T-helper 1 cell (primary cell): ENCODE results near the gene SLC35E4.
A peak's percentile ranks its signal among the peaks of the same experiment; 100 is the strongest.
"Not testable (repeated sequence)": the region's sequence is repeated elsewhere in the genome, so short reads cannot be mapped to it uniquely, and the experiment has no call there.

ENCODE experiments used
- DNase-seq, 5 donors: peaks; one replicate each; pipeline ENCODE4 v3.0.0-alpha.2; 2012 to 2020

The SLC35E4 gene

DNA sequence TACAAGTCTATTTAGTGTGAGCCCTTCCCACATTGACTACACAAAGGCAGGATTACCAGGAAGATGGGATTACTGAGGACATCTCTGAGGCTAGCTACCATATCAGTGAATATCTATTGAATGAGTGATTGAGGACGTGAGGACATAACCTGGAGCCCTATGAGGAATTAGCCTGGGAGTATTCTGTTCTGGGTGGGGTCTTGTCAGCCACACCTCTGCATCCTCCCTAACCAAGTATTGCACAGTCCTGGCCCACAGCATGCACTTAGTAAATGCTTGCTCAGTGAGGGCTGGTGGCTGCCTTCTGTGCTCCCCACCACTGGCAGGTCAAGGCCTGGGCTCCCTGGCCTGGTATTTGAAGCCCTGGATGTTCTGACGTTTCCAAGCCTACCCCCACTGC, 17.3 kb downstream of the SLC35E4 start:
- DNase-seq: no peak

DNA sequence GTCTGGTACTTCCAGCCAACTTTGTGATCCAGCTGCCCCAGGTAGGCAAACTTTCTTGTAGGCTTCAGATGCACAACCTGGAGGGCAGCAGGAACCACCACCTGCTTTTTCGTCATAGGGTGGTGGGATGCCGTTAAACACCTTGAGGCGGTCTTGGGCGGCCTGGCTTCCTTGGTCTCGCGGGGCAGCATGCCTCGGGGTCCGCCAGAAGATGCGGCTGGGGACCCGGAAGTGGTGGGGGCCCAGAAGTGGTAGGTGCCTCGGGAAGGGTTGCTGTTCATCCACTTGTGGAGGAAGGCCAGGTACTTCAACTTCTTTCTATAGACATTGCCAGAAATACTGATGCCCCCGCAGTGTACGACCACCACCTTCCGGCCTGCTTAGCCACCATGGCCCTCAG, 18.8 kb downstream of the SLC35E4 start:
- DNase-seq: no peak

DNA sequence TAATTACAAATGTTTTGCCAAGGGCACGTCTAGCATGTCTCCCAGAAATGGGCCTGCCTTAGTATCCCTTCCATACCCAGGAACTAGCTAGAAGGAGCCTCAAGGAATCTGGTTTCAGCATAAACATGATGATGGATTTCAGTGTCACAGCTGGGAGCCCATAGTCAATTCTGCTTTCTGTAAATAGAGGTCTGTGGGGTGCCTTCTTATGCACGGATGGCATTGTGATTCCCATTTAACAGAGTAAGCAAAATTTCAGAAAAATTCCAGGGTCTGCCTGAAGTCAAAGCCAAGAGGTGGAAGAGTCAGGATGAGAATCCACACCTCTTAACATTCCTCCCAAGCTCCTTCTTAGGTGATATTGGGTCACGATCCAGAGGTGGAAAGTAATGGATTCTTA, 20.0 kb downstream of the SLC35E4 start:
- no peak for DNase-seq

DNA sequence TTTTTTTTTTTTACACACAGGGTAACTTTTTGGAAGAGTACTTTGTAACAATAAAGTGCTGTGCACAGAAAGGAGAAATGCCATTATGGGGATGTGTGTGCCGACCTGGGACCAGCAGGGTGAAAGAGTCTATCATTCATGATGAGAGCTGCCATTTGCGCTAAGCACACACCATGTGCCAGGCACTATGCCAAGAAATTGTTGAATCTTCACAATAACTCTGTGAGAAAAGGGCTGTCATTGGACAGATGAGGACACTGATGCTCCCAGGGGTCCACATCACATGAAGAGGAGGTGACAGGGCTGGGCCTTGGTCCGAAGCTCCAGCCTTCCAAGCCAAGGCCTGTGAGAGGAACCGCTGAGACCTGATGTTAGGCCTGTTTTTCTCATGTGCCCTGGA, 26.5 kb downstream of the SLC35E4 start:
- no peak for DNase-seq

DNA sequence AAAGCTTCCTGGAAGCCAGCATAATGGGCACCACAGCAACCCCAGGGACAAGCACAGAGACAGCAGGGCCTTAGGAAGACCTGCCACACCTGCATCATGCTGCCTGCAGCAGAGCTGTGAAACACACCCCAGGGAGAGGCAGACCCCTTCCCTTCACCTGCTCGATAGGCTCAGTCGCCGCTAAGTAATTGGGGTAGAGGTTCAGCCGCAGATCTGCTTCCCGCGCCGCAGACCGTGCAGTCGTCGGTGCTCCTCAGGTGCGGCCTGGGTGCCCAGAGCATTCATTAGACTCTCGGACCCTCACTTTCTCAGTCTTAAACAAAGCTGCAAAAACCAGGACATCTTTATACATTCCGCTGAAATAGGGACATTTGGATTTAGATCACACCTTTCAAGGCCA, 29.2 kb downstream of the SLC35E4 start:
- no peak for DNase-seq

DNA sequence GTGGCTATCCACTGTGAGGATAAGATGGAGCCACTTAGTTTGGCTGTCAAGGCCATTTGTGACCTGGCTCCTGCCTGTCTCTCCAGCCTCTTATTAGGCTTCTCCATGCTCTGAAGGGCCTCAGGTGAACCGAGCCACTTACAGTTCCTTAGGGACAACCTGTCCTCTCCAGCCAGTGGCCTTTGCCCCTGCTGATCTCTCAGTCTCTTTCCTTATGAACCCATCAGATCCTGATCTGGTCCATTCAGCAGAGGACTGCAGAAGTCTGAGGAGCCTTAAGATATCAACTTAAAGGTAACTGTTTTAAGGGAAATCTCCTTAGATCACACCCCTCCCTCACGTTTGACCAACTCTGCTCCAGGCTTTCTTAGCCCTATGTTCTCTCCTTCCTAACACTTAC, 29.7 kb downstream of the SLC35E4 start:
- no peak for DNase-seq

DNA sequence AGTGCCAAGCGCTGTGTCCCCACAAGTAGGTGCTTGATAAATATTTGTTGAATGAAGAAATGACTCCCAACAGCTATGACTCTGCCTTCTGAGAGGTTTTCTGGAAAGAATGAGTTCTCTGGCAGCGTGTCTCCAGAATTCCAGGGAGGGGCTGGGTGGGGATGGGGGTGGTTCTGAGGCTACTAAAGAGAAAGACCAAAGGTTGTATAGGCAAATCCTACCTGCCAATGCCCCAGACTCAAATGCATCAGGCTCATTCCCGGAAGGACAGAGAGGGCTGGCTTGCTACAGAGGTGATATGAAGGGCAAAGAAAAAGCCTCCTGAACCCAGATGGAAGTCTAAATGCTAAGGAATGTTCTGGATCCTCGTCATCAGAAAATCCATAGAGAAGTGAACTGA, 30.2 kb downstream of the SLC35E4 start:
- DNase-seq: no peak

DNA sequence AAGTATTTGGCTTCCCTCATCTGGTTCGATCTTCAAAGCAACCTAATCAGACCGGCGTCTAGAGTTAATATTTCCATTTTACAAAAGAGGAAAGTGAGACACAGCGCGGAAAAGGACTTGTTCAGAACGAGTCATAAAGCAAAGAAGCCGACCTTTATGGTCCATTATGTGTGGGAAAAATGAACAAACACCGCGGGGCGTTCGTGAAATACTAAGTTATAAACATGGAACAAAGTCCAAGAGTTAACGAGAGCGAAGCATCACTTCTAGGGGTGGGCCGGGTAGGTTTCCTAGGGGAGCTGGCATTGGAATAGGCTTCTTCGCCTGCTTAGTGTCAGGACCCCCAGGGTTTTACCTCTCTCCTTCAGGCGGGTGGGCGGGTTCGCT, 31.5 kb downstream of the SLC35E4 start:
- DNase-seq: no peak

DNA sequence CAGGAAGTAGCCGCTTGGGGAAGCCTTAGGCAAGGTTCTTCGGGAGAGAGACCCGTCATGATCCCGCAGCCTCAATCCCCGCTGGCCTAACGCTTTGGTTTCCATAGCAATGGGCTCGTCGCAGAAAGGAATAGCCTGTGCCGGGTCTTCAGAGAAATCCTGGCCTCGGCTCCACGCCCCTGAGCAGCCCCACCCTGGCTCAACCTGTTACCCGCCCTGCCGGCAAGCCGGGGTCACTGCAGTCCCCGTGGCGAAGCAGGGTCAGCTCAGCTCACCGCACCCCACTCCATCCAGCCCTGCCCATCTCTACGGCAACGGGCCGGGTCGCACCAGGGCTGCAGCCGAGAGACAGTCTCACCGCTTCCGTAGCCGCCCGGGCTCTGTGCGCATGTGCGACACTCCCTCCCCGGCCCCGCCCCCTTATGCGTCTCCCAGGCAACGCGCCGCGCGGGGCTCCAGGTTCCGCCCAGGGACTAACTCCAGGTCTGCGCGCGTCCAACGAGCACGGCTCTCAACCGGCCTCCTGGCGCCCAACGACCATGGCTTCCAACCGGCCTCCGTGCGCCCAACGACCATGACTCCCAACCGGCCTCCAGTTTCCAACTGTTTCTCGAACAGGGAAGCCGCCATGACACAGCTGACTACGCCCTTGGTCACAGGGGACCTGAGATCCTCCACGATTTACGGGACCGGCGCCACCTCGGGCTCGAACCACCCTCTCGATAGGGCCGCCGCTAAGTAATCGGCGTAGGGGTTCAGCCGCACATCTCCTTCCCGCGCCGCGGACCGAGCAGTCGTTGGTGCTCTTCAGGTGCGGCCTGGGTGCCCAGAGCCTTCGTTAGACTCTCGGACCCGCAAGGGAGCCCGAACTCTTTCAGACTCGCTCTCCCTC, 32.2 kb downstream of the SLC35E4 start, which contains the start of gene DUSP18:
DUSP18 (minus strand) TSS at position 382 of the 892 bp plus-strand sequence. CDS start 3,872 bp downstream, outside the sequence.
- peak; percentile 86 to 92 (median 90) for DNase-seq

DNA sequence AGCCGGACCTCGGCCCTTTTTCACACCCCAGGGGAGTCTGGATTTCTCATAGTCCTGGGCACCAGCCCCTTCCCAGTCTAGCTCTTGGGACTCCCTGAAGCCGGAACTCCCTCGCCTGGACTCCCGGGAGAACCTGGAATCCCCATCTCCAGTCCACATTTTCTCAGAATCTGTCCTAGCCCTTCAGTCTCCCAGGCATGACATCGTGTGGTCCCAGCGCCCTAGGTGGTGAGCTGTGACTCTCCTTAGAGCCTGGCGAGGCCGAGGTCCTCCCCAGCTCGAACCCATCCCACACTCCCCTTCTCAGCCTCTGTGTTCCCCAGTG, 32.8 kb downstream of the SLC35E4 start:
- no peak for DNase-seq

DNA sequence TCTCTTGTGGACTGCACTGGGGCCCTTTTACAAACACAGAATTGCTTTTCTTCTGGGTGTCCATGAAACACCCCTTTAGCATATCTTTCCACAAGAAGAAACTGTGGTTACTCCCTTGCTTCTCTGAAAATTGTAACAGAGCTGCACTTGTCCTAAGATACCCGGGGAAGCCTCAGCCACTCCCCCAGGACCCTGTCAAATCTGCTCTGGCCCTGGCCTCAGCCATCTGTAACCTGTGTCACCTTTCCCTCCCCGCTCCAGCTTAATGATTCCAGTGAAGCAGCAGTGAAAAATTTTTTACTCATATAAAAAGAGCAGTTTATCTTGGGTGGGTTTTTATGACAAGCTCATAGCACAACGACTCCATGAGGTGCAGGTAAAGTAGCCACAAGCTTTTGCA, 35.5 kb downstream of the SLC35E4 start:
- DNase-seq: no peak

DNA sequence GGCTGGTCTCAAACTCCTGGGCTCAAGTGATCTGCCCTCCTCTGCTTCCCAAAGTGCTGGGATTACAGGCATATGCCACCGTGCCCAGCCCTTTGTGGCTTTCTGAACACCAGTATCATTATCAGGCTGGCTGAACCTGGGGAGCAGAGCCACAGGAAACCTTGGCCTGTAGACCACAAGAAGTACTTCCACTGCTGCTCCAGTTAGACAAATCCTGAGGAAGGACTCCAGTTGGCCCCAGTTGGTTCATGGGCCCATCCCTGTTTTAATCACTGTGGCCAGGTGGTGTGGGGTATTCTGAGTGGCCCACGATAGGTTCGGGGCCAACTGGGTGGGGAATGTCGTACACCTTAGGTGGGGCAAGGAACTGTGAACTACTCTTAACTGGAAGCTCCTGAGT, 37.6 kb downstream of the SLC35E4 start:
- no peak for DNase-seq

DNA sequence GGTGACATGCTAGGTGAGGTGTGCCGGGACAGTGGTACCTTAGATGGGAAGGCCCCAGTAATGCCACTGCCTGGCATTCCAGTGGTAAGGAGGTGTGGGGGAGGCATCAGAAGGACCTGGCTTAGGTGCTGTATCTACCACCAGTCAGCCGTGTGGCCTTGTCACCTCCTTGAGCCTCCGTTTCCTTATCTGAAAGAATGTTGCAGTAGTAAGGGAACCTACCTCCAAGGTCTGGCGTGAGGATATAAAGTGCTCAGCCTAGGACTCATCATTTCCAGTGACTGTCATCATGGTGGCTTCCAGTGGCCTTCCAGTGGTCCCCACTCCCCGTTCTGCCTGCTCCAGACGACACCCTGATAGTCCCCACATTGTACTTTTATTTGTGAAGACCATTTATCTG, 38.9 kb downstream of the SLC35E4 start:
- no peak for DNase-seq

DNA sequence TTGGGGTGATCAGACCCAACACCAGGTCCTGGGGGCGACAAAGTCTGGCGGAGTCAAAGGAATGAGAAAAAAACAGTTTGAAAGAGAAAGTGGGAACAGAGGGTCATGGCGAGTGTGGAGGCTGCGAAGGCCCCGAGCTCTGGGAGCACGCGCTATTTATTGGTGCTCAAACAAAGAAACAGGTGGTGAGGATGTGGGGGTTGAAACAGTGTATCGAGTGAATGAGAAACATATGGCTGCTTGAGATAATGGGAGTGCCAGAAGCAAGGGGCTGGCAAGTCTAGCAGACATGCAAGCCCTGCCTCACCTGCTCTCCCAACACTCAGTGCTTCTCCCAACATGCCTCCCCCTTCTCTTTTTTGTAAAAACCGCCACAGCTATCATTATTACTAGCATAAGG, 39.9 kb downstream of the SLC35E4 start:
- DNase-seq: no peak

DNA sequence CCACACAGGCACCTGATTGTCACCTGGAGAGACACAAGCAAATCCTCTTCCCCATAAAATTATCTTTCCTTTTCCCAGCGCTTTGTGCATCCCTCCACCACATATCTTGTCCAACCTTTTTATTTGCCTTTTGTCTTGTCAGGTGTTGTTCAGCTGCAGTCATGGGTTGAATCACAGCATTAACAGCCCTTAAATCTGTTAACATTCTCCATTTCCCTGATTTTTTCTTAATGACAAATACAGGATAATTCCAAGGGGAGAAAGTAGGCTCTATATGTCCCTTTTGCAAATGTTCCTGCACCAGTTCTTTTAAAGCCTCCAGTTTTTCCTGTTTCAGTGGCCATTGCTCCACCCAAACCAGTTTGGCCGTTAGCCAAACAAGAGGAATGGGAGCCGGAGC, 41.0 kb downstream of the SLC35E4 start:
- not testable (repeated sequence) for DNase-seq

DNA sequence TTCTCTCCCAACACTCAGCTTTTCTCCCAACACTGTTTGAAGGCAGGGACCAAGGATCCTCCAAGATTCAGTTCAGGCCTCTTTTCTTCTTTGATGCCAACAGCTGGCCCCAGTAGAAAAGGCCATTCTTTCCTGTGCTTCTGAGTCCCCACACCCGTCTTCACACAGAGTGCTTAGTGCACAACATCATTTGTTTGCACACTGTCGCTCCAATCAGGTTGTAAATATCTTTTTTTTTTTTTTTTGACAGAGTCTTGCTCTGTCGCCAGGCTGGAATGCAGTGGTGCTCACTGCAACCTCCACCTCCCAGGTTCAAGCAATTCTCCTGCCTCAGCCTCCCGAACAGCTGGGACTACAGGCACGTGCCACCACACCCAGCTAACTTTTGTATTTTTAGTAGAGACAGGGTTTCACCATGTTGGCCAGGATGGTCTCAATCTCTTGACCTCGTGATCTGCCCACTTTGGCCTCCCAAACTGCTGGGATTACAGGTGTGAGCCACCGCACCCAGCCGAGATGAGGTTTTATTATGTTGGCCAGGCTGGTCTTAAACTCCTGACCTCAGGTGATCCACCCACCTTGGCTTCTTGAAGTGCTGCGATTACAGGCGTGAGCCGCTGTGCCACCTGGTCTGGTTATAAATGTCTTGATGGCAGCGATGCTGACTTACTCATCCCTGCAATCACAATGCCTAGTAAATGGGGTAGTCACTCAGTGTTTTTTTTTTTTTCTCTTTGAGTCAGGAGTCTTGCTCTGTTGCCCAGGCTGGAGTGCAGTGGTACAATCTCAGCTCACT, 44.5 kb downstream of the SLC35E4 start:
- DNase-seq: not testable (repeated sequence)

DNA sequence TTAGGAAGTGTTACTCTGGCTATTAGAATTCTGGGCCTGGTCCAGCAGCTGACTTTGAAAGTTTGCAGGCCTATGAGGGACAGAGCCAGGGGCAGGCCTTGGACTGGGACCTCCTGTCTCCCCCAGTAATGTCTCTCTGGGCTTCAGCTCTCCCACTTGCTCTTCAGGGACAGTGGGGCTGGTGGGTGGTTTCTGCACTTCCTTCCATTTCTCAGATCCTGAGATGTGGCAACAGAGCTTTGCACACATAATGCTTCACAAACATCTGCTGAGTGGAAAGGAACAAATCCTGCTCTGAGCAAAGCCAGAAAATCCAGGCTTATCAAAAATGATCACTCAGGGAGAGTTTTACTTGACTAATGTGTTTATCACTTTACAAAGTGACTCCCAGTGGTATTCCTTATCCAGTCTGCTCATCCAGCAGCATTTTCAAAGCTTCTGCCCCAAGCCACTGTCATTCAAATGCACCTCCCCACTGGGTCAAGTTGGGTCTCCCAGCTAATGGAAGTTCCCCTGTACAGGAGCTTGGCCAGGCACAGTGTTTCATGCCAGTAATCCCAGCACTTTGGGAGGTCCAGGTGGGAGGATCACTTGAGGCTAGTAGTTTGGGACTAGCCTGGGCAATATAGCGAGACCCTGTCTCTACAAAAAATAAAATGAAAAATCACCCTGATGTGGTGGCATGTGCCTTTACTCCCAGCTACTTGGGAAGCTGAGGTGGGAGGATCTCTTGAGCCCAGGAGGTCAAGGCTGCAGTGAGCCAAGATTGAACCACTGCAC, 45.6 kb downstream of the SLC35E4 start:
- no peak for DNase-seq

DNA sequence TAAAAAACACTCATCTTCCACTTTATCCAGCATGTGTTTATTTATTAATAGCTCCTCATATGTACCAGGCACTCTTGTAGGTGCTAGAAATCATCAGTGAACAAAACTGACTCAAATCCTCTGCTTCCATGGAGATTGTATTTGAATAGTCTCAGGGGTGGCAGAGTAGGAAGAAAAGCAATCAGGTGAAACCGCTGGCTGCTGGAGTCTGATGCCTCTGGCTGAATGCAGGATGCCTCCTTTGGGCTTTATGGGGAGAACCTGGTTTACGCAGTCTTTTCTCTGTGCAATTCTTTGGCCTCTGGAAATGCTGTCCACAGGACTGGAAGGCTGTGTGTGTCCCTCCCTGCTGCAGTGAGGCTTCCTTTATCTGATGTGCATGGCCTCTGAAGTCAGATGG, 46.2 kb downstream of the SLC35E4 start:
- DNase-seq: no peak

DNA sequence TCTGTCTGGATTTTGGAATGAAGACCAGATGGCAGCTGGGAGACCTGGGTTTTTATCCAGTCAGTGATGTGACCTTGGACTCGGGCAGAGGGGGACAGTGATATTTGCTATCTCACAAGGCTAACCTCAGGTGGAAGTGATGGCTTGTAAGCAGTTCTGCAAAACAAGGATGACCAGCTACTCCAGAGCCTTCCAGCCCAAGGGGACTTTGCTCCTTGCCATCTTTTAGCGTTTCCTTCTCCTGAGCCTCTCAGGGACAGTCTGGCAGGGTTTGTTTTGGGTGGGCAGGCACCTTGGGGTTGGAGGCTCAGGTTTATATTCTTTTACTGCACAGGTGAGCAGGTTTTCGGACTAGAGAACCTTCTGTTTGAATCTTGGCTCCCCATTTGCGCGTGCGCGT, 49.6 kb downstream of the SLC35E4 start:
- no peak for DNase-seq

DNA sequence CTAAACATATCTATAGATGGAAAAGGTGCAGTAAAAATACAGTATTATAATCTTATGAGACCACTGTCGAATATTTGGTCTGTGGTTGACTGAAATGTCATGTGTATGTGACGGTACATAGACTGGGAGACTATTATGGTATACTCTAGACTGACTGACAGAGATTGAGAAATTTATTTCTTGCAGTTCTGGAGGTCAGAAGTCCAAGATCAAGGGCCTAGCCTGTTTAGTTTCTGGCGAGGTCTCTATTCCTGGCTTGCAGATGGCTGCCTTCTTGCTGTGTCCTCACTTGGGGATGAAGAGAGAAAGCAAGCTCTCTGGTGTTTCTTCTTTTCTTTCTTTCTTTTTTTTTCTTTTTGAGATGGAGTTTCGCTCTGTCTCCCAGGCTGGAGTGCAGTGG, 51.8 kb downstream of the SLC35E4 start:
- DNase-seq: no peak

DNA sequence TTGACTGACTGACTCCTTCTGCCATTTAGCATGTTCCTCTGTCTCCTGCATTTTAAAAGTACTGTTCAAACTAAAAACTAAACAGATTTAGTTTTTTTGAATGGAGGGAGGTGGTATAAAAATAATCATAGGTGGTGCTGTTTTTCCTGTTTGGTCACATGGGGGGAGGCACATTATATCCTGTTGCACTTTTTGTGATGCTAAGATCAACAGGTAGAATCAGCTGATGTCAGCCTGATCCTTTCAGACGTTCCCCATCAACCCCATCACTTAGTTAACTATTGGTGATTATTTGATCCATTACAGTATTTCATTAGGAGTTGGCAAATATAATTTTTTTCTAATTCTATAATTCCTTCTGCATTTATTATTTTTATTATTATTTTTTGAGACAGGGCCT, 54.0 kb downstream of the SLC35E4 start:
- no peak for DNase-seq

DNA sequence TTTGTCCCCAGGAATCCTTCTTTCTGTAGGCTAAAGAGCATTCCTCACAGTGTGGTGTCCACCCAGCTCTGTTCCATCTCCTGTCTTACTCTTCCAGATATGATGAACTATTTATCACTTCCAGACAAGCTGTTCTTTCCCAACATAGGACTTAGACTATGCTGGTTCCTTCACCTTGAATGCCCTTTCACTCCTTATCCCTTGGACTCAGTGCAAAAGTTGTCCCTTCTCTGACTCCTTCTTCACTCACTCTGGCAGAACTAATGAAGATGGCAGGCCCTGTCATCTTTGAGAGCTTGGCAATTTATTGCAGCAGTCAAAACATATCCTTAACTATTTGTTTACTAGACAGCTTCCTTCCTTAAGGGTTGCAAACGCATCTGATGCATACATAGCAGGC, 55.6 kb downstream of the SLC35E4 start:
- DNase-seq: no peak

DNA sequence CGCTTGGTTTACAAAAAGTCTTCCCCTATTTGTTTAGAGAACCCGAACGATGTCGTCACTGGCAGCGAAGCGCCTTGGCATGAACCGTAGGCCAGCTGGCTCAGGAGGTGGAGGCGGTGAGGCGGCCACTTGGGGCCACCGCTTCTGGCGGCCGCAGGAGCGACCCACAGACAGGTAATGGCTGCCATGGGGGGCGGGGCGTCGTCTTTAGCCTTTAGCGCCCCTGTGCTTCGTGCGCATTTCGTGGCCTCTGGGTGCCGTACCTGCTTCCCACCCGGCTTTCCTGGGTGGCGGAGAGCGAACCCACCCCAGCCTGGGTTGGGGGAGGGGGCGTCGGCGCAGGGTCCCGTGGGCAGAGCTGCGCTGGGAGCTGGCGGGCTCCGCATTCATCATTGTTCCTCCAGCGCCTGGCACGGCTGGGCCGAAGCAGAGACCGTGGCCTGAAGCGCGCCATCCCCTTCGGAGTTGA, 58.6 kb downstream of the SLC35E4 start:
- DNase-seq: peak; percentile 19 to 69 (median 32)
